Left cardiac atrium (tissue), 4 donors: ENCODE measurements around the gene FKBP15. TPM values are rescaled to one million over a fixed set of nuclear protein-coding genes. Genes with fewer than 3 reads are reported as not detected.
"Not testable (repeated sequence)": the region's sequence is repeated elsewhere in the genome, so short reads cannot be mapped to it uniquely, and the experiment has no call there.

Experiments used
- ATAC-seq, 2 donors: fragments of 200-7000 bp; cut with Tn5 transposase; one replicate each; pipeline ENCODE4 v1.9.1; 2020; ENCODE audit warnings: mild to moderate bottlenecking in 2 of 2, moderate library complexity in 2 of 2
- DNase-seq: peaks from one replicate; pipeline ENCODE4 v3.0.0-alpha.2; 2020
- intact Hi-C, 2 donors: fragments of 100-400 bp; cut with DNase I; formaldehyde crosslinking; loops; one replicate each; pipeline versions ENCODE4 v1.14.1 to v1.15.1; 2022 to 2023
- total RNA-seq, 2 donors: library from RNA; stranded (reverse); fragmentation: NEBNext Ultra II Directional; extraction: Animal tissue kit (Norgen Biotek cat#: 25700); gene quantifications; one replicate each; pipeline ENCODE4 v1.2.1, GENCODE V29; 2021
- donor health status: DM: no; HTN: yes; CAD: no.
- donor health status: DM: no; HTN: yes; CAD: no; lungs with severe emphysema.
- donor health status: DM: yes; HTN: yes; CAD: no.
- donor health status: Dilated cardiomyopathy.

FKBP15 gene
- total RNA-seq, 2 donors from 2014 or later: 19.5 to 20.4 TPM

DNA sequence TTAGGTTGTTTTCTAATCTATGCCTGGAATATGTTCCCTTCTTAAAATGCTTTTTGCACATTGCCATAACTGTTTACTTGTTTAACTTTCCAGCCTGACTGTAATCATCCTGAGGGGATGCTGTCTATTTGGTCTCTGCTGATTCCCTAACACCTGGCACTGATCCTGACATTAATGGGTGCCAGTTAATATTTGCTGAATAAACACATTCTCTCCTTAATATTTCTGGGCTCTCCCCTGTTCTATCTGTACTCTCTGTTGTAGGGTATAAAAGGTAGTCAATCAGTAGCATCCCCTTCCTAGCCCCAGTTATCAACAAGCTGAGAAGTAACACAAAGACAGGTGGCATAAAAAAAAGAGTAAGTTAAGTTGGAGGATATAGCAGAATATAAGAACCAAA lies 91.6 kb downstream of the FKBP15 start:
- ATAC-seq: no peak
- intact Hi-C loops: no loop called here
- no peak for DNase-seq

DNA sequence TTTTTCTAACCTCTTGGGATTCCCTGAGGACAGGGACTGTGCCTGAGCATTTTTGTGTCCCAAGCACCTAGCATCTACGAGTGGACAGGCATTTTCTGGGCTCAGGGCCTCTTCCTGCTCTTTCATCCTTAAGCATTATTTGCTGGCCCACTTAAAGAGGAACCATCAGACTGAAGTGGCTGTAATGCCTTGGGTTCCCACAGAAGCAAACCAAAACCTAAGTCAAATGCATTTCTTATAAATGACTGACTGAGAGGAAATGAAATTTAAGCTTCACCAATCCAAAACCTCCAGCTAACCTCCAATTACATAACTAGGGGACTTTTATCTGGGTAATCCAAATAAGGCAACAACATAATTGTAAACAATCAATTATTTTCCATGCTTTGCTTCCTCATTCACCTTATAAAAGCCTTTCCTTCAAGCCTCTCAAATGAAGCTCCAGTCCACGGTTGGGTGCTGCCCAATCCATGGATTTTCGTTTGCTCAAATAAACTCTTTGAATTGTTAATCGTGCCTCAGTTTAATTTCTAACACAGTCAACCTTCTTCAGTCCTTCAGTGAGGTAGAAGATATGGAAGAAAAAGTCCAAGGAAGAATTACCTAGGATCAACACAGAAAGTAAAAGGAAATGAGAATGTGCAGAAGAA lies 95.6 kb downstream of the FKBP15 start:
- DNase-seq (no peak), ATAC-seq (no peak)
- intact Hi-C loops: no loop called here

DNA sequence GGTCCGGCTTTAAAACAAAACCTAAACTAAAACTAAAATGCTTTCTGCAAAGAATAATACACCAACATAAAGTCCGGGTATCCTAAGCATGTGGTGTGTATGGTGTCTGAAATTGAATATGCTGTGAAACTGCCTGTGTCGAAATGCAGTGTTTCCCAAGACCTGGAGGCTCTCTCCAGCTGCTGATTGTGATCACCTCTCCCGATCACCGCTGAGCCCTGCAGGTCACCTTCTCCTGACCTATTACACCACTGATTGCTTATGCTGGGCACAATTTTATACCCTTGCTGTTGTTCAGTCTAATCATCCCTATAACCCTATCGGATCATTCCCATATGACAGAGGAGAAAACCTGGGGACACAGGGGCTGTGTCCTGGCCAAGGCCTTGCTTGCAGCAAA lies 102.2 kb downstream of the FKBP15 start:
- ATAC-seq, DNase-seq, intact Hi-C loops: not testable (repeated sequence)

Other genes starting within 250 kb of the FKBP15 start
- gene ZNF883, start 209.1 kb downstream of the FKBP15 start, total RNA-seq: 1 to 10 TPM; 2.8 to 6.0 TPM
- gene ZFP37, start 164.6 kb downstream of the FKBP15 start, total RNA-seq: 1 to 10 TPM; 2.0 to 2.4 TPM
- 10 to 100 TPM in 1 of 2 donors, 1 to 10 TPM in 1; 7.1 to 12.3 TPM for gene SLC31A2, start 70.3 kb downstream of the FKBP15 start, total RNA-seq
- 10 to 100 TPM; 13.8 to 23.4 TPM for gene SLC31A1, start 267 bp upstream of the FKBP15 start, total RNA-seq
- 10 to 100 TPM; 33.3 to 33.8 TPM for gene CDC26, start 54.3 kb upstream of the FKBP15 start, total RNA-seq
- 10 to 100 TPM in 1 of 2 donors, 1 to 10 TPM in 1; 9.9 to 14.3 TPM for gene PRPF4, start 54.4 kb upstream of the FKBP15 start, total RNA-seq
- gene RNF183, start 82.1 kb upstream of the FKBP15 start, total RNA-seq: not detected
- 1 to 10 TPM; 4.9 to 5.7 TPM for gene WDR31, start 119.0 kb upstream of the FKBP15 start, total RNA-seq
- 1 to 10 TPM in 1 of 2 donors, under 1 TPM in 1; 0.27 to 1.6 TPM for gene BSPRY, start 128.3 kb upstream of the FKBP15 start, total RNA-seq
- gene HDHD3, start 155.7 kb upstream of the FKBP15 start, total RNA-seq: 10 to 100 TPM in 1 of 2 donors, 1 to 10 TPM in 1; 8.7 to 18.8 TPM
- gene ALAD, start 180.0 kb upstream of the FKBP15 start, total RNA-seq: 10 to 100 TPM; 32.8 to 39.1 TPM
- 10 to 100 TPM; 21.9 to 22.9 TPM for gene POLE3, start 189.4 kb upstream of the FKBP15 start, total RNA-seq
- gene C9orf43, start 189.5 kb upstream of the FKBP15 start, total RNA-seq: under 1 TPM; 0.21 to 0.29 TPM
- gene RGS3, start 242.4 kb upstream of the FKBP15 start, total RNA-seq: 100 to 1,000 TPM; 124 to 131 TPM